Measurements from ENCODE around the gene ZNF768.
"Not testable (repeated sequence)": the region's sequence is repeated elsewhere in the genome, so short reads cannot be mapped to it uniquely, and the experiment has no call there.

ZNF768 gene

GRCh38 chr16:30509081-30509765 is 17.1 kb downstream of the ZNF768 start:
- no peak for DNase-seq

GRCh38 chr16:30503403-30504296 is 22.7 kb downstream of the ZNF768 start:
- no peak for DNase-seq

- no peak for DNase-seq
Observed at GRCh38 chr16:30499284-30499683, 27.1 kb downstream of the ZNF768 start.

- no peak for DNase-seq
Observed at GRCh38 chr16:30494709-30495108, 31.7 kb downstream of the ZNF768 start.

- no peak for DNase-seq
Observed at GRCh38 chr16:30493941-30494488, 32.4 kb downstream of the ZNF768 start.

GRCh38 chr16:30491744-30492308 is 34.5 kb downstream of the ZNF768 start:
- no peak for DNase-seq

- no peak for DNase-seq
Observed at GRCh38 chr16:30491229-30491628, 35.1 kb downstream of the ZNF768 start.

- DNase-seq = no peak
Observed at GRCh38 chr16:30490210-30490609, 36.2 kb downstream of the ZNF768 start.

GRCh38 chr16:30488764-30489605 is 37.4 kb downstream of the ZNF768 start:
- no peak for DNase-seq

GRCh38 chr16:30485818-30486436 is 40.4 kb downstream of the ZNF768 start:
- DNase-seq = no peak

GRCh38 chr16:30484887-30485286 is 41.5 kb downstream of the ZNF768 start:
- no peak for DNase-seq

GRCh38 chr16:30482366-30482765 is 44.0 kb downstream of the ZNF768 start:
- DNase-seq = no peak

GRCh38 chr16:30481381-30481780 is 45.0 kb downstream of the ZNF768 start:
- no peak for DNase-seq

GRCh38 chr16:30478766-30479478 is 47.4 kb downstream of the ZNF768 start:
- no peak for DNase-seq

GRCh38 chr16:30477773-30478172 is 48.6 kb downstream of the ZNF768 start:
- DNase-seq = not testable (repeated sequence)

GRCh38 chr16:30476991-30477390 is 49.4 kb downstream of the ZNF768 start:
- DNase-seq = no peak

GRCh38 chr16:30474684-30475083 is 51.7 kb downstream of the ZNF768 start:
- no peak for DNase-seq

- no peak for DNase-seq
Observed at GRCh38 chr16:30474074-30474452, 52.3 kb downstream of the ZNF768 start.
